ENCODE data around the gene MIA. TPM values are rescaled to one million over a fixed set of nuclear protein-coding genes. Genes with fewer than 3 reads are reported as not detected.
"Not testable (repeated sequence)": the region's sequence is repeated elsewhere in the genome, so short reads cannot be mapped to it uniquely, and the experiment has no call there.

The MIA gene
- 1 to 10 TPM in 1 of 2 donors, under 1 TPM in 1; 0.97 to 1.8 TPM for total RNA-seq
- long read RNA-seq = 0 reads

- DNase-seq = no peak
- intact Hi-C loops (cut with DNase I) = no loop called here
- no peak for ATAC-seq
Measured at GRCh38 chr19:40774916-40775631, at the start of gene MIA. Gene MIA, plus strand, starts transcription at chr19:40775521. Its CDS starts 22 bp downstream, at chr19:40775543.

- ATAC-seq = no peak
- no peak for DNase-seq
Measured at GRCh38 chr19:40726279-40726678, 49.0 kb upstream of the MIA start.

GRCh38 chr19:40730065-40730464 is 45.3 kb upstream of the MIA start:
- ATAC-seq; intact Hi-C loops (cut with DNase I): not testable (repeated sequence)

More at GRCh38 chr19:40726279-40726678, 49.0 kb upstream of the MIA start:
- intact Hi-C loops (cut with DNase I) = no loop called here

GRCh38 chr19:40732304-40732703 is 43.0 kb upstream of the MIA start:
- intact Hi-C loops (cut with DNase I); ATAC-seq; DNase-seq: not testable (repeated sequence)

More at GRCh38 chr19:40730065-40730464, 45.3 kb upstream of the MIA start:
- not testable (repeated sequence) for DNase-seq

- intact Hi-C loops (cut with DNase I) = no loop called here
- DNase-seq = no peak
- ATAC-seq = no peak
Measured at GRCh38 chr19:40733149-40733548, 42.2 kb upstream of the MIA start.

- ATAC-seq (no peak), DNase-seq (no peak)
- intact Hi-C loops (cut with DNase I) = no loop called here
Measured at GRCh38 chr19:40735013-40735771, 40.1 kb upstream of the MIA start.

- intact Hi-C loops (cut with DNase I) = no loop called here
- DNase-seq = no peak
- ATAC-seq = no peak
Measured at GRCh38 chr19:40736661-40737060, 38.7 kb upstream of the MIA start.

- ATAC-seq (no peak), DNase-seq (no peak)
- intact Hi-C loops (cut with DNase I) = no loop called here
Measured at GRCh38 chr19:40737102-40737644, 38.1 kb upstream of the MIA start.

GRCh38 chr19:40739030-40739839 is 36.1 kb upstream of the MIA start:
- ATAC-seq (no peak), DNase-seq (no peak)
- intact Hi-C loops (cut with DNase I) = no loop called here

GRCh38 chr19:40739871-40740703 is 35.2 kb upstream of the MIA start:
- intact Hi-C loops (cut with DNase I) = no loop called here
- DNase-seq (no peak), ATAC-seq (peak in 1 of 2 donors; percentile 6)

- DNase-seq (peak; percentile 56), ATAC-seq (peak; percentile 6 to 89)
- intact Hi-C loops (cut with DNase I) = no loop called here
Measured at GRCh38 chr19:40740747-40741146, 34.6 kb upstream of the MIA start.

GRCh38 chr19:40741527-40742390 is 33.6 kb upstream of the MIA start:
- DNase-seq (no peak), ATAC-seq (no peak)
- intact Hi-C loops (cut with DNase I) = no loop called here

- DNase-seq = no peak
- ATAC-seq = peak in 1 of 2 donors; percentile 6
- intact Hi-C loops (cut with DNase I) = no loop called here
Measured at GRCh38 chr19:40742477-40742876, 32.8 kb upstream of the MIA start.

- DNase-seq (no peak), ATAC-seq (no peak)
- intact Hi-C loops (cut with DNase I) = no loop called here
Measured at GRCh38 chr19:40742886-40743285, 32.4 kb upstream of the MIA start.

- ATAC-seq (no peak), DNase-seq (no peak)
- intact Hi-C loops (cut with DNase I) = no loop called here
Measured at GRCh38 chr19:40743926-40744325, 31.4 kb upstream of the MIA start.

GRCh38 chr19:40744554-40745401 is 30.5 kb upstream of the MIA start:
- no peak for ATAC-seq
- DNase-seq = no peak
- intact Hi-C loops (cut with DNase I) = no loop called here

GRCh38 chr19:40745402-40745780 is 29.9 kb upstream of the MIA start:
- intact Hi-C loops (cut with DNase I) = no loop called here
- ATAC-seq (peak in 1 of 2 donors; percentile 8), DNase-seq (no peak)

Data from left cardiac atrium (tissue), 4 donors.